ENCODE results near the gene SCRT2. TPM values are rescaled to one million over a fixed set of nuclear protein-coding genes. Genes with fewer than 3 reads are reported as not detected.

The SCRT2 gene
- total and polyA plus RNA-seq, 2 donors (not counting 3 experiments of a cell fraction or from before 2014, with no cell fraction given) = not detected

- no peaks in the 10 kb centered on the region for H3K9me3 ChIP-seq (replicated peaks; ENCODE audit: control insufficient read depth, insufficient read depth, low read length)
- no peaks in the 10 kb centered on the region for H4K20me1 ChIP-seq (replicated peaks; ENCODE audit: control insufficient read depth, extremely low read depth, insufficient read depth, low read length)
- ChIA-PET CTCF (no interaction called here), POLR2A (no interaction called here)
- intact Hi-C loops (cut with micrococcal nuclease) = no loop called here
- no peak overlapping the region for H3K27ac ChIP-seq (ENCODE audit: insufficient read depth, low read depth, low read length)
- no peak overlapping the region for H3K4me3 ChIP-seq (replicated peaks in 1 of 3; ENCODE audit: insufficient read depth in 1 of 3, low read depth in 1 of 3, low read length in 3 of 3)
- no peaks in the 10 kb centered on the region for H3K9me1 ChIP-seq (replicated peaks; ENCODE audit: control insufficient read depth, extremely low read depth, insufficient read depth, low read length)
- no peaks in the 10 kb centered on the region for H3K36me3 ChIP-seq (ENCODE audit: control insufficient read depth in 2 of 2, extremely low read depth in 1 of 2, insufficient read depth in 2 of 2, low read length in 2 of 2)
- DNase-seq (ENCODE audit: low read depth, low spot score) (no peak), FAIRE-seq (no peak)
- no peak overlapping the region for H3K4me2 ChIP-seq (ENCODE audit: insufficient read depth, low read length)
- H3K27me3 ChIP-seq (ENCODE audit: control insufficient read depth in 2 of 2, insufficient read depth in 2 of 2, low read length in 2 of 2) = peaks cover 20 to 23% of the 10 kb centered on the region in 2 experiments
- no peak overlapping the region for H2AFZ ChIP-seq (ENCODE audit: low read depth, low read length)
- no TSS peak for BruUV-seq (replicated peaks)
- dilution Hi-C loops (cut with MboI; ENCODE audit: extremely low pct_ligation_motif_present, low sequenced_read_pairs) = no loop called here
- no peak for TF ChIP-seq EZH2 (IDR thresholded peaks at IDR 0.05; ENCODE audit: borderline replicate concordance, low read depth, low read length, severe bottlenecking)
- no peak for TF ChIP-seq MYC (IDR thresholded peaks at IDR 0.05; ENCODE audit: low read depth, low read length)
- no peak for TF ChIP-seq POLR2A (IDR thresholded peaks at IDR 0.05; ENCODE audit: low read depth, low read length)
- no peak for TF ChIP-seq JUN (IDR thresholded peaks at IDR 0.05; ENCODE audit: borderline replicate concordance, insufficient read depth, insufficient read length, low read depth)
- H3K9ac ChIP-seq (replicated peaks; ENCODE audit: extremely low read depth, insufficient read depth, low read length) = no peak overlapping the region
- H3K79me2 ChIP-seq (ENCODE audit: control insufficient read depth, insufficient read depth, low read length) = no peaks in the 10 kb centered on the region
- no peaks in the 10 kb centered on the region for H3K4me1 ChIP-seq (ENCODE audit: control insufficient read depth, extremely low read depth, insufficient read depth, low read length)
Measured at GRCh38 chr20:708956-709355, 33.4 kb upstream of the SCRT2 start.

GRCh38 chr20:707451-708110 lies 32.0 kb upstream of the SCRT2 start:
- dilution Hi-C loops (cut with MboI; ENCODE audit: extremely low pct_ligation_motif_present, low sequenced_read_pairs) = no loop called here
- Histone ChIP-seq H3K27me3 (ENCODE audit: control insufficient read depth in 2 of 2, insufficient read depth in 2 of 2, low read length in 2 of 2) (peaks cover 20 to 23% of the 10 kb centered on the region in 2 experiments), H3K9me1 (replicated peaks; ENCODE audit: control insufficient read depth, extremely low read depth, insufficient read depth, low read length) (no peaks in the 10 kb centered on the region), H3K79me2 (ENCODE audit: control insufficient read depth, insufficient read depth, low read length) (no peaks in the 10 kb centered on the region), H3K27ac (ENCODE audit: insufficient read depth, low read depth, low read length) (no peak overlapping the region), H3K36me3 (ENCODE audit: control insufficient read depth in 2 of 2, extremely low read depth in 1 of 2, insufficient read depth in 2 of 2, low read length in 2 of 2) (no peaks in the 10 kb centered on the region), H3K9me3 (replicated peaks; ENCODE audit: control insufficient read depth, insufficient read depth, low read length) (no peaks in the 10 kb centered on the region), H3K4me3 (replicated peaks in 1 of 3; ENCODE audit: insufficient read depth in 1 of 3, low read depth in 1 of 3, low read length in 3 of 3) (no peak overlapping the region), H3K4me1 (ENCODE audit: control insufficient read depth, extremely low read depth, insufficient read depth, low read length) (no peaks in the 10 kb centered on the region), H4K20me1 (replicated peaks; ENCODE audit: control insufficient read depth, extremely low read depth, insufficient read depth, low read length) (no peaks in the 10 kb centered on the region), H3K9ac (replicated peaks; ENCODE audit: extremely low read depth, insufficient read depth, low read length) (no peak overlapping the region), H3K4me2 (ENCODE audit: insufficient read depth, low read length) (no peak overlapping the region), H2AFZ (ENCODE audit: low read depth, low read length) (no peak overlapping the region)
- FAIRE-seq (no peak), DNase-seq (ENCODE audit: low read depth, low spot score) (no peak)
- ChIA-PET CTCF (interaction anchor here (0.7 to 1.0 kb wide), 2 partner anchors 9 to 31 kb away, joined by 3 read pairs; no protein-coding TSS in a partner anchor), POLR2A (no interaction called here)
- no peak for TF ChIP-seq POLR2AphosphoS5 (IDR thresholded peaks at IDR 0.05; ENCODE audit: insufficient read depth, low read depth, low read length)
- no peak for TF ChIP-seq MAX (IDR thresholded peaks at IDR 0.05; ENCODE audit: insufficient read depth, insufficient read length)
- no peak for TF ChIP-seq JUN (IDR thresholded peaks at IDR 0.05; ENCODE audit: borderline replicate concordance, insufficient read depth, insufficient read length, low read depth)
- TF ChIP-seq EZH2 (IDR thresholded peaks at IDR 0.05; ENCODE audit: borderline replicate concordance, low read depth, low read length, severe bottlenecking) = no peak
- TF ChIP-seq POLR2A (IDR thresholded peaks at IDR 0.05; ENCODE audit: low read depth, low read length) = no peak
- no peak for TF ChIP-seq MYC (IDR thresholded peaks at IDR 0.05; ENCODE audit: low read depth, low read length)
- TF ChIP-seq GATA2 (IDR thresholded peaks at IDR 0.05; ENCODE audit: insufficient read depth, insufficient read length, low read depth, low read length) = no peak
- no peak for TF ChIP-seq CTCF (IDR thresholded peaks at IDR 0.05; ENCODE audit: extremely low read depth in 1 of 2, insufficient read depth in 1 of 2, low read depth in 1 of 2, low read length in 2 of 2)
- TF ChIP-seq FOS (IDR thresholded peaks at IDR 0.05; ENCODE audit: borderline replicate concordance, insufficient read depth, low read length) = no peak
- no TSS peak for BruUV-seq (replicated peaks)
- intact Hi-C loops (cut with micrococcal nuclease) = no loop called here

Measured in endothelial cell of umbilical vein (primary cell).